Neuronal stem cell (in vitro differentiated cells): ENCODE results near the gene NDUFS7.

ENCODE experiments used
- DNase-seq: peaks from one replicate; pipeline ENCODE4 v3.0.0-alpha.2; 2013; ENCODE audit warnings: low spot score
- H2AFZ ChIP-seq: one replicate; pipeline ENCODE4 v1.6.1; 2013; ENCODE audit warnings: mild to moderate bottlenecking, low read length, inconsistent platforms
- H2AK5ac ChIP-seq: 2 replicates; pipeline ENCODE4 v1.6.1; 2013; ENCODE audit warnings: low read depth, mild to moderate bottlenecking, inconsistent platforms, low read length, moderate library complexity, mixed read lengths
- H2BK120ac ChIP-seq: 2 replicates; pipeline ENCODE4 v1.6.1; 2013; ENCODE audit warnings: low read depth, mild to moderate bottlenecking, inconsistent platforms, low read length, moderate library complexity, mixed read lengths
- H2BK12ac ChIP-seq: one replicate; pipeline ENCODE4 v1.6.1; 2013; ENCODE audit warnings: low read length, inconsistent platforms
- H2BK15ac ChIP-seq: 2 replicates; pipeline ENCODE4 v1.6.1; 2013; ENCODE audit warnings: mild to moderate bottlenecking, low read length, inconsistent platforms, mixed read lengths
- H2BK5ac ChIP-seq: one replicate; pipeline ENCODE4 v1.6.1; 2013; ENCODE audit warnings: inconsistent platforms, mild to moderate bottlenecking, low read length, moderate library complexity
- H3K14ac ChIP-seq: one replicate; pipeline ENCODE4 v1.6.1; 2013; ENCODE audit warnings: low read length, inconsistent platforms
- H3K18ac ChIP-seq: 2 replicates; pipeline ENCODE4 v1.6.1; 2013; ENCODE audit warnings: low read length, inconsistent platforms
- H3K23ac ChIP-seq: 2 replicates; pipeline ENCODE4 v1.6.1; 2013; ENCODE audit warnings: low read depth, mild to moderate bottlenecking, mixed read lengths, low read length, inconsistent platforms; ENCODE audit not compliant: poor library complexity
- H3K27ac ChIP-seq: replicated peaks from 3 replicates; pipeline ENCODE4 v1.5.1; 2013; ENCODE audit warnings: low read length, inconsistent platforms
- H3K27me3 ChIP-seq, 3 experiments: 2 replicates each; pipeline ENCODE4 v1.6.1; 2013; ENCODE audit warnings: low read length in 3 of 3, mild to moderate bottlenecking in 2 of 3, inconsistent platforms in 1 of 3, low read depth in 1 of 3, mixed read lengths in 1 of 3, moderate library complexity in 1 of 3; ENCODE audit not compliant: control insufficient read depth in 3 of 3, insufficient read depth in 3 of 3
- H3K36me3 ChIP-seq, 2 donors: replicated peaks in 1 of 2; 2 replicates each; pipeline ENCODE4 v1.6.1; 2013; ENCODE audit warnings: low read length in 2 of 2; ENCODE audit not compliant: control insufficient read depth in 2 of 2, insufficient read depth in 2 of 2
- H3K4ac ChIP-seq: 2 replicates; pipeline ENCODE4 v1.6.1; 2013; ENCODE audit warnings: inconsistent platforms, mild to moderate bottlenecking, low read length, moderate library complexity
- H3K4me1 ChIP-seq, 2 donors: 1 replicate in 1 of 2; 2 replicates in 1 of 2; pipeline ENCODE4 v1.6.1; 2013; ENCODE audit warnings: low read length in 2 of 2, low read depth in 1 of 2; ENCODE audit not compliant: control insufficient read depth in 2 of 2, insufficient read depth in 1 of 2
- H3K4me2 ChIP-seq: one replicate; pipeline ENCODE4 v1.6.1; 2013; ENCODE audit warnings: mild to moderate bottlenecking, low read length, inconsistent platforms; ENCODE audit not compliant: insufficient read depth, poor library complexity, severe bottlenecking
- H3K4me3 ChIP-seq, 2 donors: 2 replicates each; pipeline ENCODE4 v1.5.1; 2013; ENCODE audit warnings: low read length in 2 of 2, mild to moderate bottlenecking in 2 of 2, inconsistent platforms in 1 of 2, moderate library complexity in 1 of 2
- H3K79me1 ChIP-seq: one replicate; pipeline ENCODE4 v1.6.1; 2013; ENCODE audit warnings: low read depth, mild to moderate bottlenecking, inconsistent platforms, low read length, moderate library complexity
- H3K9ac ChIP-seq: one replicate; pipeline ENCODE4 v1.6.1; 2013; ENCODE audit warnings: mild to moderate bottlenecking, low read depth, low read length, inconsistent platforms; ENCODE audit not compliant: poor library complexity
- H3K9me3 ChIP-seq, 2 donors: replicated peaks in 1 of 2; 2 replicates each; pipeline versions ENCODE3 to v1.6.1; 2013; ENCODE audit warnings: low read length in 2 of 2, mild to moderate bottlenecking in 2 of 2, inconsistent platforms in 1 of 2, low read depth in 1 of 2, mixed read lengths in 1 of 2, moderate library complexity in 1 of 2; ENCODE audit not compliant: control insufficient read depth in 2 of 2, insufficient read depth in 1 of 2
- H4K8ac ChIP-seq: one replicate; pipeline ENCODE4 v1.6.1; 2013; ENCODE audit warnings: low read depth, mild to moderate bottlenecking, inconsistent platforms, low read length, moderate library complexity
- H4K91ac ChIP-seq: one replicate; pipeline ENCODE4 v1.6.1; 2013; ENCODE audit warnings: low read length, low read depth, mild to moderate bottlenecking, inconsistent platforms; ENCODE audit not compliant: poor library complexity
- WGBS, 2 donors: extraction: QIAGEN DNeasy Blood & Tissue Kit; methylation state at CpG; one replicate each; pipeline ENCODE4 v1.1.7; 2013; ENCODE audit warnings: missing lambda C conversion rate in 2 of 2, mixed read lengths in 1 of 2; ENCODE audit not compliant: insufficient read length in 2 of 2, insufficient replicate concordance in 1 of 2; ENCODE audit errors: extremely low coverage in 2 of 2; 5-methylcytosine and 5-hydroxymethylcytosine counted together

Gene NDUFS7

DNA sequence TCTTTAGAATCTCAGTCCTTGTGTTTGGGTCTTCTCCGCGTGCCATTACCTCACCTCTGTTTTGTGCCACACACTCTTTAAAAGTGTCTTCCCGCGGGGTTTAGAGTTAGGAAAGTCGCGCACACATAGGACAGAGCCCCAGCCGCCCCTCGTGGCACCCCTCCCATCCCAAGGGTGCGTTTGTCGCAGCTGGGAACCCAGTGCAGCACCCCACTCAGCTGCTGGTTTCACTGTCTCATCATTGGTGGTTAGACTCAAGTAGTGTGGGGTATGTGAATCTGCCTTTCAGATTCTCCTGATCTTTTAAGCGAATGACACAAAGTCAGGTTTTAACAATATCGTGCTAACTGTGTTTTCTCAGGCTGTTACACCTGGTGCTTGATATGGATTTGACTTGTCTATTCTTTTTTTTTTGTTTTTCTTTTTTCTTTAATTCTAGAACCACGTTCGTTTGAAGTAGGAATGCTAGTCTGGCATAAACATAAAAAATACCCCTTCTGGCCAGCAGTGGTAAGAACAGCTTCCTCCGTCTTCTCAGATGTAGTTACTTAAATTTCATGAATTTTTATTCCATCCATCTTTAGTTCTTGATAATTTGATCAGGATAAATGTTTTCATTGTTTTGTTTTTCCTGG, 19.5 kb upstream of the NDUFS7 start:
- H2AFZ ChIP-seq: no peak overlapping the region
- no peak overlapping the region for H3K4me2 ChIP-seq
- no peak overlapping the region for H2BK15ac ChIP-seq
- H3K14ac ChIP-seq: no peak overlapping the region
- H3K27me3 ChIP-seq: no peaks in the 10 kb centered on the region
- no peak overlapping the region for H3K4ac ChIP-seq
- H2BK5ac ChIP-seq: no peak overlapping the region
- H3K27ac ChIP-seq: no peak overlapping the region
- H3K18ac ChIP-seq: no peak overlapping the region
- H3K36me3 ChIP-seq: peaks cover 52 to 94% of the 10 kb centered on the region in 2 donors
- H3K23ac ChIP-seq: no peak overlapping the region
- no peak overlapping the region for H4K91ac ChIP-seq
- no peak overlapping the region for H2AK5ac ChIP-seq
- H3K79me1 ChIP-seq: peaks cover 12% of the 10 kb centered on the region
- no peak overlapping the region for H3K9ac ChIP-seq
- no peaks in the 10 kb centered on the region for H3K9me3 ChIP-seq
- H2BK12ac ChIP-seq: no peak overlapping the region
- no CpG with 5 or more reads among the region's 15 CpGs for WGBS, 2 donors
- no peak overlapping the region for H2BK120ac ChIP-seq
- H4K8ac ChIP-seq: no peak overlapping the region
- DNase-seq: no peak
- no peak overlapping the region for H3K4me3 ChIP-seq
- peaks cover 6 to 23% of the 10 kb centered on the region in 2 donors for H3K4me1 ChIP-seq

DNA sequence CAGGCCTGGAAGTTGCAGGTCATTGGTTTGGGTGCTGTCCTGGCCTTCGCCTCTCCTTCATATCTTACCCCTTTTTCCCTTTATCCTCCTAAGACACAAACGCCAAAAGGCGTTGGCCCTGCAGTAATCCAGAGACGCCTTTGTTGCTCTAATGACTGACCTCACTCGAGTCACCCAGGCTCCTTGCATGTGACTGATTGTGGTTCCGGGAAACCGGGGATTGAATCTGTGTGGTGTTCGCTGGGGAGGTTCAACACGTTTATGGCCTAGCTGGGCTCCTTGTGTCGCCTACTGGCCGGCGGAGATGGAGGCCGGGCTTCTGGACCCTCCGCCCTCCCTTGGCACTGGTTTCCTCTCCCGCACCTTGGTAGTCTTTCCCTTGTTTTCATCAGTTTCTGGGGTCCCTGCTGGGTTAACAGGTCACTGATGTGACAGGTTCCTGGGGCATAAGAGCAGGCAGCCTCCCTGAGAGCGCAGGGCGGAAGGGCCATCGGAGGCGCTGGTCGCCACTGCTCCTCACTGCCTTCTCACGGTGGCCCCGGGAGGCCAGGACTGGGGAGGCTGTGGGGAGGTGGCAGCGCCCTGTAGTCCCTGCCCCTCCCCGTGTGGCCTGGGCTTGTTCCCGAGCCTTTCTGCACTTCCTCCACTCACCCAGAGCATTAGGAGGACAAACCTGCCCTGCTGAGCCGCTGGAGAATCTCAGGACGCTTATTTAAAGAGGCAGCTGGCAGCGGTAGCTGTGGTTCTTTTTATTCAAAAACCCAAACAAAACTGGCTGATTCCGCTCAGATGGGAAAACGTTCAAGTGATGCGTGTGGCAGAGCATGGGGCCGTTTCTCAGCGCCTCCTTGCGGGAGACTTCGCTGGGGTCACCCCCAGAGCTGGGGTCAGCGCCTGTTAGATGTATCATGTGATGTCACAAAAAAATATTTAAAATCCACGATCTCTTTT, 18.1 kb upstream of the NDUFS7 start:
- no peak overlapping the region for H3K4me2 ChIP-seq
- no peak overlapping the region for H2BK120ac ChIP-seq
- no peak for DNase-seq
- no peak overlapping the region for H3K4me3 ChIP-seq
- peaks cover 4 to 16% of the 10 kb centered on the region in 2 donors for H3K4me1 ChIP-seq
- H3K36me3 ChIP-seq: peaks cover 58 to 94% of the 10 kb centered on the region in 2 donors
- no peak overlapping the region for H3K9ac ChIP-seq
- H3K79me1 ChIP-seq: peaks cover 12% of the 10 kb centered on the region
- H3K14ac ChIP-seq: no peak overlapping the region
- no peak overlapping the region for H2AFZ ChIP-seq
- H3K18ac ChIP-seq: peak overlapping the region; percentile 77
- H3K9me3 ChIP-seq: no peaks in the 10 kb centered on the region
- H3K4ac ChIP-seq: peak overlapping the region; percentile 90
- peak overlapping the region; percentile 45 for H4K8ac ChIP-seq
- H3K27ac ChIP-seq: peak overlapping the region; percentile 26
- peak overlapping the region; percentile 53 for H4K91ac ChIP-seq
- no CpG with 5 or more reads among the region's 37 CpGs for WGBS, 2 donors
- no peak overlapping the region for H2AK5ac ChIP-seq
- H3K23ac ChIP-seq: no peak overlapping the region
- peak overlapping the region; percentile 32 for H2BK5ac ChIP-seq
- no peaks in the 10 kb centered on the region for H3K27me3 ChIP-seq
- no peak overlapping the region for H2BK15ac ChIP-seq
- no peak overlapping the region for H2BK12ac ChIP-seq

DNA sequence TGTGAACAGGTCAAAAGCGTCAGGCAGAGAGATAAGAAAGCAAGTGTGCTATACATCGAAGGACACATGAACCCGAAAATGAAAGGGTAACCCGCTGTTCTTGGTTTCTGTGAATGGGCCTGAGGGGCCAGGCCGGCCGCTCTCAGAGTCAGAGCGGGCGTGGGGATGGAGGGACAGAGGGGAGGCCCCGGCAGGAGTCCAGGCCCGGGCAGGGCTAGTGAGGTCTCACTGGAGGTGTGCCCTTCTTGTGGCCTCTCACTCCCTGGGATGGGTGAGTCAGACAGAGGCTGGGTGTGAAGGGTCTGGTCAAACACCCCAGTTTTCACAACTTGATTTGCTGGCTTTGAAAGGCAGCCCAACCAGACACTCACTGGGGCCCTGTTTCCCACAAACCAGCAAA, 17.4 kb upstream of the NDUFS7 start:
- H2AFZ ChIP-seq: no peak overlapping the region
- H3K18ac ChIP-seq: no peak overlapping the region
- H2BK5ac ChIP-seq: no peak overlapping the region
- no peak overlapping the region for H3K4me2 ChIP-seq
- H3K23ac ChIP-seq: no peak overlapping the region
- H2AK5ac ChIP-seq: no peak overlapping the region
- H4K91ac ChIP-seq: no peak overlapping the region
- H3K9ac ChIP-seq: no peak overlapping the region
- H2BK120ac ChIP-seq: no peak overlapping the region
- H3K4me3 ChIP-seq: no peak overlapping the region
- no peaks in the 10 kb centered on the region for H3K27me3 ChIP-seq
- no peak for DNase-seq
- H3K4me1 ChIP-seq: peaks cover 5 to 13% of the 10 kb centered on the region in 2 donors
- no peak overlapping the region for H2BK12ac ChIP-seq
- peaks cover 0 to 2% of the 10 kb centered on the region in 2 donors for H3K9me3 ChIP-seq
- peaks cover 16% of the 10 kb centered on the region for H3K79me1 ChIP-seq
- no peak overlapping the region for H4K8ac ChIP-seq
- no peak overlapping the region for H3K4ac ChIP-seq
- H3K14ac ChIP-seq: no peak overlapping the region
- H2BK15ac ChIP-seq: no peak overlapping the region
- H3K27ac ChIP-seq: no peak overlapping the region
- no CpG with 5 or more reads among the region's 10 CpGs for WGBS, 2 donors
- peaks cover 64 to 94% of the 10 kb centered on the region in 2 donors for H3K36me3 ChIP-seq
